GM12891 (cell line): ENCODE measurements around the gene GP1BB.

ENCODE experiments used
- POLR2A ChIP-seq: IDR thresholded peaks from 2 replicates; pipeline ENCODE4 v1.6.1; 2011; ENCODE audit warnings: low read depth, low read length, control low read depth
- SPI1 ChIP-seq: IDR thresholded peaks from 2 replicates; pipeline ENCODE4 v1.6.1; 2011; ENCODE audit warnings: low read depth, low read length, control low read depth
- TAF1 ChIP-seq: IDR thresholded peaks from 2 replicates; pipeline ENCODE4 v1.6.1; 2011; ENCODE audit warnings: low read depth, low read length, control low read depth

DNA sequence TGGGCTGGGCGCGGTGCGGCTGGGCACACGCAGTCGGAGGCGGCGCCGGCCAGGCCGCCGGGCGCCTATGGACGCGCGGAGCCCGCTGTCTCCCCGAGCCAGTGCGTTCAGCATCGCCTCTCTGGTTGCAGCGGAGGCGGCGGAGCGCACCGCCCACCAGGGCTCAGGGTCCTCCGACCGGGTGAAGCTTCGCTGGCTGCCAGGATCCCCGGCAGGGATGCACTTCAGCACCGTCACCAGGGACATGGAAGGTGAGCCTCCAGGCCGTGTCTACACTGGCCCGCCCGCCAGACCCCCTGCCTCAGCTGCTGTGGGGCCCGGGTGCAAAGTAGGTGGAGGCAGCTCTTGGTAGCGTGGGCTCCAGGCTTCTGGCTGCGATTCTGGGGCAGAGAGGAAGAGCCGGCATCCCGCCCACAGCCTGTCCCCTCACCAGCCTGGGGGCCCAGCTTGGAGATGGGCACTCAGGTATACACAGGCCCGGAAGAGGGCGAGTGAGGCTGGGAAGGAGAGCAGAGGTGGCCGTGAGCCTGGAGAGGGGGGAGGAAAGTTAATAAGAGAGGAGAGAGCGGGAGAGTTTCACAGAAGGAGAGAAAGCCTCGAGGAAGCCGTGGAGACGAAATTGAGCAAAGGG is 36.2 kb downstream of the GP1BB start:
- TF ChIP-seq SPI1 (no peak), TAF1 (no peak), POLR2A (no peak)
